ENCODE measurements around the gene ARF1.

ARF1 gene

DNA sequence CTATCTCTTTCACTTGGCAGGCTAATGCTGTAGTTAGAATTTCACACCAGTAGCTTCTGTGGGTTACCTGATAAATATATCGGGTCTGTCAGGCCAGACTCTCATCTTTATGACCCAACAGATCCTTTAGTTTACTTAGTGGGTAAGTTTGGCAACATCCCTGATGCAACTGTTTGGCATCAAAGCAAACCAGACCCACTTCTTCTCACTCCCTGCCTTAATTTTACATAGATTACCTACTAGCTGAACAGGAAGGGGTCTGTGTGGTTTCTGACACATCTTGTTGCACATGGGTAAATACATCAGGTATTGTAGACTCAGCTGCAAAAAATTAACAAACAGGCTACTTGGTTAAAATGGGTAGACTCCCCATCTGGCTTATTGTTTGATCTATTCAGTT lies 54.4 kb downstream of the ARF1 start:
- no peak overlapping the region for H3K4me3 ChIP-seq (ENCODE audit: low read depth, low read length)
- DNase-seq (ENCODE audit: low read depth) = no peak
- no peak for TF ChIP-seq CTCF (IDR thresholded peaks at IDR 0.05; ENCODE audit: low read depth, low read length)
- no peak for TF ChIP-seq MAX (IDR thresholded peaks at IDR 0.05; ENCODE audit: low read depth, low read length)

- peak overlapping the region; percentile 70 for H3K4me3 ChIP-seq (ENCODE audit: low read depth, low read length)
- DNase-seq (ENCODE audit: low read depth) = no peak
- TF ChIP-seq CTCF (IDR thresholded peaks at IDR 0.05; ENCODE audit: low read depth, low read length) = no peak
- TF ChIP-seq POLR2A (IDR thresholded peaks at IDR 0.05; ENCODE audit: extremely low read depth, insufficient read length) = peak; percentile 76
- no peak for TF ChIP-seq MAX (IDR thresholded peaks at IDR 0.05; ENCODE audit: low read depth, low read length)
- no peak for TF ChIP-seq MYC (IDR thresholded peaks at IDR 0.05; ENCODE audit: low read depth, low read length)
Measured at GRCh38 chr1:228139406-228139930, 57.0 kb downstream of the ARF1 start.

DNA sequence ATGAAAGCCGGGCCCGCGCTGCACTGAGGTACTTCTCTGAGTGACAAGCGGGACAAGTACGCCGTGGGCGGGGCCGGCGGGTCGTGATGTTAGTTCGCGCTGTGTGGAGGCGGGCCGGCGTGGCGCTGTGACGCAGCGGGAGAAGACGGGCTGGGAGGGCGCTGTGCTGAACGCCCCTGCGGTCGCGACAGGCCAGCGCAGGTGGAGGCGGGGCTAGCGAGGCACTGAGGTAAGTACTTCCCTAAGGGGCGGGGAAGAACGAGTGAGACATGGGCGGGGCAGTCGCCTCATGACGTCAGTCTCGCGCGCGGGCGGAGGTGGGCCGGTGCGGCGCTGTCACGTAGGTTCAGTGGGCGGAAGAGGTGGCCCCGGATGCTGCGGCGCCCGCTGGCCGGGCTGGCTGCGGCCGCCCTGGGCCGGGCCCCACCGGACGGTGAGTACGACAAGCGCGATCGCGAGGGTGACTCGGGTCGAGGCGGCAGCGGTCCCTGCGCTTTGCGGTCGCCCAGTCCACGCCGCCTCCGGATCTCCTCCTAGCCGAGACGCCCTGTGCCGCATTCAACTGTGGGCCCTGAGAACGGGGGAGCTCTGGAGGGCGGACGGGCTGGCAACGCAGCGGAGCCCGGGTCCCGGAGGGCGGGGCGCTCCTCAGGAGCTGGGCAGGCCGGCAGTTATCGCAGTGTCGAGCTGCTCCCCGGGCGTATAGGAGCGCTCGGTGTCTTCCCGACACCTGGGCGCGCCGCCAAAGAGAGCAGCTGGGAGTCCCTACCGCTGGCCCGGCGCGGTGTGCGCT lies 57.6 kb downstream of the ARF1 start, which contains the start of gene GUK1:
Gene GUK1 (plus strand): TSS at position 349 of the 793 bp plus-strand sequence. CDS start 24 bp downstream, at position 373.
- peak; percentile 100 for DNase-seq (ENCODE audit: low read depth)
- peak within 1 kb of the TSS; percentile 85 for H3K4me3 ChIP-seq (ENCODE audit: low read depth, low read length)
- TF ChIP-seq MYC (IDR thresholded peaks at IDR 0.05; ENCODE audit: low read depth, low read length) (peak; percentile 48), CTCF (IDR thresholded peaks at IDR 0.05; ENCODE audit: low read depth, low read length) (no peak), POLR2A (IDR thresholded peaks at IDR 0.05; ENCODE audit: extremely low read depth, insufficient read length) (peak; percentile 71), MAX (IDR thresholded peaks at IDR 0.05; ENCODE audit: low read depth, low read length) (no peak; the same call in 1 of the 2 replicates)

- no peak for DNase-seq (ENCODE audit: low read depth)
- no peak for TF ChIP-seq MAX (IDR thresholded peaks at IDR 0.05; ENCODE audit: low read depth, low read length)
- no peak for TF ChIP-seq MYC (IDR thresholded peaks at IDR 0.05; ENCODE audit: low read depth, low read length)
- no peak for TF ChIP-seq POLR2A (IDR thresholded peaks at IDR 0.05; ENCODE audit: extremely low read depth, insufficient read length)
- no peak for TF ChIP-seq CTCF (IDR thresholded peaks at IDR 0.05; ENCODE audit: low read depth, low read length)
Measured at GRCh38 chr1:228140724-228141225, 58.3 kb downstream of the ARF1 start.

GRCh38 chr1:228141226-228142044 lies 58.9 kb downstream of the ARF1 start:
- no peak for DNase-seq (ENCODE audit: low read depth)
- peak overlapping the region; percentile 85 for H3K4me3 ChIP-seq (ENCODE audit: low read depth, low read length)
- TF ChIP-seq POLR2A (IDR thresholded peaks at IDR 0.05; ENCODE audit: extremely low read depth, insufficient read length) (no peak), MAX (IDR thresholded peaks at IDR 0.05; ENCODE audit: low read depth, low read length) (no peak), MYC (IDR thresholded peaks at IDR 0.05; ENCODE audit: low read depth, low read length) (no peak), CTCF (IDR thresholded peaks at IDR 0.05; ENCODE audit: low read depth, low read length) (no peak)

More at GRCh38 chr1:228140724-228141225, 58.3 kb downstream of the ARF1 start:
- H3K4me3 ChIP-seq (ENCODE audit: low read depth, low read length) = peak overlapping the region; percentile 85

Data from NB4 (cell line).